Measurements from ENCODE around the gene GADL1.

Gene GADL1

DNA sequence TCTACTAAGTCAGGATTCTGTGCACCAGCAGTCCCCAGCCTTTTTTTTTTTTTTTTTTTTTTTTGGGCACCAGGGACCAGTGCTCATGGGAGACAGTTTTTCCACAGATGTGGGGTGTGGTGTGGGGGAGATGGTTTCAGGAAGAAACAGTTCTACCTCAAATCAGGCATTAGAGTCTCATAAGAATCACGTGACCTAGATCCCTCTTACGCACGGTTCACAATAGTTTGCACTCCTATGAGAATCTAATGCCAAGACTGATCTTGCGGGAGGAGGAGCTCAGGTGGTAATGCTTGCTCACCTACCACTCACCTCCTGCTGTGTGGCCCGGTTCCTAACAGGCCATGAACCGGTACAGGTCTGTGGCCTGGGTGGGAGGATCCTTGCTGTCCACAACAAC is 88.8 kb downstream of the GADL1 start:
- no peak for DNase-seq
- no peaks in the 10 kb centered on the region for H3K27me3 ChIP-seq (replicated peaks)
- no peak for TF ChIP-seq CTCF (IDR thresholded peaks at IDR 0.05; ENCODE audit: low read depth, low read length, missing control alignments)
- no peaks in the 10 kb centered on the region for H3K36me3 ChIP-seq (replicated peaks)
- H3K4me3 ChIP-seq (ENCODE audit: low read depth, low read length): no peak overlapping the region
- in situ Hi-C loops (cut with HindIII; ENCODE audit: low pct_ligation_motif_present, low sequenced_read_pairs): no loop called here
- H3K27ac ChIP-seq: no peak overlapping the region

DNA sequence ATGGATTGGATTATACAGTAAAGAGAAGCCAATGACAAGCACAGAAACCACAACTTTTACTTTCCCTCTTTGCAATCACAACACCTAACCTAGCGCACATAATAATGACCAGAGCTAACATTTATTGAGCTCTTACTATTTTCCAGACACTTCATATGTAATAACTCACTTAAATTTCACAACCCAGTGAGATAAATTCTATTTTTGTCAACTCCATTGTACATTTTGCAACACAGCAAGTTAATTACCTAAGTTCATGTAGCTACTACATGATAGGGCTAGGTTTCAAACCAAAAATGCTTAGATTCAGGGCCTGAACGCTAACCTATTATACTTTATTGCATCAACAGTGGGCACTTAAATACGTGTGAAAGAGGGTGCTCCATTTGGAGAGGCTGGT is 89.5 kb downstream of the GADL1 start:
- H3K36me3 ChIP-seq (replicated peaks): no peaks in the 10 kb centered on the region
- no peak overlapping the region for H3K27ac ChIP-seq
- in situ Hi-C loops (cut with HindIII; ENCODE audit: low pct_ligation_motif_present, low sequenced_read_pairs): no loop called here
- TF ChIP-seq CTCF (IDR thresholded peaks at IDR 0.05; ENCODE audit: low read depth, low read length, missing control alignments): no peak
- no peak overlapping the region for H3K4me3 ChIP-seq (ENCODE audit: low read depth, low read length)
- no peak for DNase-seq
- no peaks in the 10 kb centered on the region for H3K27me3 ChIP-seq (replicated peaks)

GRCh38 chr3:30795176-30795575 is 99.3 kb downstream of the GADL1 start:
- Histone ChIP-seq H3K4me3 (ENCODE audit: low read depth, low read length) (no peak overlapping the region), H3K27ac (no peak overlapping the region), H3K27me3 (replicated peaks) (no peaks in the 10 kb centered on the region), H3K36me3 (replicated peaks) (no peaks in the 10 kb centered on the region)
- in situ Hi-C loops (cut with HindIII; ENCODE audit: low pct_ligation_motif_present, low sequenced_read_pairs): no loop called here
- TF ChIP-seq CTCF (IDR thresholded peaks at IDR 0.05; ENCODE audit: low read depth, low read length, missing control alignments): no peak
- DNase-seq: no peak

GRCh38 chr3:30793740-30794139 is 100.7 kb downstream of the GADL1 start:
- no peak for DNase-seq
- Histone ChIP-seq H3K27ac (no peak overlapping the region), H3K27me3 (replicated peaks) (no peaks in the 10 kb centered on the region), H3K36me3 (replicated peaks) (no peaks in the 10 kb centered on the region), H3K4me3 (ENCODE audit: low read depth, low read length) (no peak overlapping the region)
- in situ Hi-C loops (cut with HindIII; ENCODE audit: low pct_ligation_motif_present, low sequenced_read_pairs): no loop called here
- TF ChIP-seq CTCF (IDR thresholded peaks at IDR 0.05; ENCODE audit: low read depth, low read length, missing control alignments): no peak

DNA sequence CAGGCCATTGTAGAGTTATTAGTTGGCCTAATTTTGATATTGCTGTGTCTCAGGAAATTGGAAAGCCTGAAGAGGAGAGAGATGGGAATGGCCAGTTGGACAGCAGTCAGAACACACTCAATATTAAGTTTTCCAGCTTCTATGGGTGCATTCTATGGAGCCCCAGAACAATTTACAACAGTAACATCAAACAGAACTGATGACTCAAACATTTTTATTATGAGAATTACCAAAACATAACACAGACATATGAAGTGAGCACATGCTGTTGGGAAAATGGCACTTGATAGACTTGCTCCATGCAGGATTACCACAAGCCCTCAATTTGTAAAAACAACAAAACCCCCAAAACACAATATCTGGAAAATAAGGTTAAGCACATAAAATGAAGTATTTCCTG is 104.3 kb downstream of the GADL1 start:
- H3K27me3 ChIP-seq (replicated peaks): no peaks in the 10 kb centered on the region
- no peaks in the 10 kb centered on the region for H3K36me3 ChIP-seq (replicated peaks)
- DNase-seq: no peak
- TF ChIP-seq CTCF (IDR thresholded peaks at IDR 0.05; ENCODE audit: low read depth, low read length, missing control alignments): no peak
- in situ Hi-C loops (cut with HindIII; ENCODE audit: low pct_ligation_motif_present, low sequenced_read_pairs): no loop called here
- no peak overlapping the region for H3K4me3 ChIP-seq (ENCODE audit: low read depth, low read length)
- H3K27ac ChIP-seq: no peak overlapping the region

DNA sequence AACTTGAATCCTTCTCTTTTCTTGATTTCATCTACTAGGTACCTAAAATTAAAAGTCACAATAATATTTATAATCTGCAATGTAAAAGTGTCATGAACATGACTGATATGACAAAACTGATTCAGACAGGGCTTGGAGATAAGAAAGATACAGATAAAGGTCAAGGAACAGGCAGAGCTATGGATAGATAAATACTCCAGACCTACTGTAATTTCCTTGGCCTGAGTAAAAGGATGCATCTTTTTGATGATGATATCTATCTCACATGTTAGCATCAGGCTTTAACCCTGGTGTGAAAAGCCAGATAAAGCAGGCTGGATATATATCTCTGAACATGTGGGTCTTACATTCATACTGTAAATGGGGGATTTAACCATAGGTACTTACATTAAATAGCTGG is 108.1 kb downstream of the GADL1 start:
- no peaks in the 10 kb centered on the region for H3K36me3 ChIP-seq (replicated peaks)
- in situ Hi-C loops (cut with HindIII; ENCODE audit: low pct_ligation_motif_present, low sequenced_read_pairs): no loop called here
- DNase-seq: no peak

More for the DNA sequence above, 108.1 kb downstream of the GADL1 start:
- H3K27ac ChIP-seq: no peak overlapping the region
- no peak for TF ChIP-seq CTCF (IDR thresholded peaks at IDR 0.05; ENCODE audit: low read depth, low read length, missing control alignments)
- no peak overlapping the region for H3K4me3 ChIP-seq (ENCODE audit: low read depth, low read length)
- H3K27me3 ChIP-seq (replicated peaks): no peaks in the 10 kb centered on the region
